GM12878 (cell line): Measurements from ENCODE around the gene PHLDB3. TPM values are rescaled to one million over a fixed set of nuclear protein-coding genes. Genes with fewer than 3 reads are reported as not detected.

Experiments used
- ATAC-seq: fragments of 200-7000 bp; cut with Tn5 transposase; 3 replicates; pipeline ENCODE4 v1.9.1; 2020; ENCODE audit warnings: mild to moderate bottlenecking, moderate library complexity
- BruUV-seq: library from RNA; stranded (reverse); fragments of 400-500 nt; replicated peaks from 2 replicates; lab custom pipeline; 2021; lab: Mats Ljungman, UMichigan
- CTCF ChIA-PET: fragments of 300-600 bp; sonication (Branson Sonifier 250); formaldehyde crosslinking; extraction: SDS; loops from one replicate; lab custom pipeline; 2021; ENCODE audit warnings: inconsistent platforms; lab: Yijun Ruan, JAX
- POLR2A ChIA-PET: fragments of 350-600 bp; formaldehyde crosslinking; extraction: SDS; loops from one replicate; lab custom pipeline; 2021; ENCODE audit warnings: inconsistent platforms; lab: Charles Lee
- RAD21 ChIA-PET: fragments of 300-600 bp; sonication (Branson Sonifier 250); formaldehyde crosslinking; loops from one replicate; lab custom pipeline; 2023; ENCODE audit warnings: antibody characterized with exemption; ENCODE audit not compliant: unreplicated experiment; lab: Charles Lee
- SMC1A ChIA-PET: fragments of 300-600 bp; sonication (Branson Sonifier 250); formaldehyde crosslinking; loops from one replicate; lab custom pipeline; 2023; ENCODE audit not compliant: unreplicated experiment, uncharacterized antibody; lab: Charles Lee
- DNase-seq: peaks from one replicate; pipeline ENCODE4 v3.0.0-alpha.2; 2011; ENCODE audit warnings: low read depth, low spot score
- FAIRE-seq: peaks from 3 replicates; lab custom pipeline; 2011; peaks lifted over from hg19 to GRCh38; lab: Jason Lieb, UNC
- H2AFZ ChIP-seq: 2 replicates; pipeline ENCODE4 v1.6.0; 2011; ENCODE audit warnings: low read depth, low read length, control low read depth; ENCODE audit not compliant: control insufficient read depth
- H3K27ac ChIP-seq: 2 replicates; pipeline ENCODE4 v1.5.1; 2011; ENCODE audit warnings: control low read depth; ENCODE audit not compliant: control insufficient read depth, insufficient read depth
- H3K27me3 ChIP-seq, 2 experiments: replicated peaks in 1 of 2; 2 replicates each; pipeline versions ENCODE4 v1.6.0 to v1.6.1; 2011; ENCODE audit warnings: low read length in 1 of 2; ENCODE audit not compliant: control insufficient read depth in 2 of 2, insufficient read depth in 2 of 2
- H3K36me3 ChIP-seq, 2 experiments: 2 replicates each; pipeline ENCODE4 v1.5.1; 2011; ENCODE audit warnings: low read length in 1 of 2; ENCODE audit not compliant: control insufficient read depth in 2 of 2, insufficient read depth in 2 of 2
- H3K4me1 ChIP-seq: 2 replicates; pipeline ENCODE4 v1.6.1; 2011; ENCODE audit warnings: mild to moderate bottlenecking, low read length, moderate library complexity, mixed read lengths; ENCODE audit not compliant: control insufficient read depth, insufficient read depth
- H3K4me2 ChIP-seq: 2 replicates; pipeline ENCODE4 v1.6.0; 2011; ENCODE audit warnings: control low read depth; ENCODE audit not compliant: control insufficient read depth, insufficient read depth
- H3K4me3 ChIP-seq: fragments of 200-600 bp; sonication (generic); 2 replicates; pipeline ENCODE4 v1.5.1; 2016
- H3K79me2 ChIP-seq: 2 replicates; pipeline ENCODE4 v1.6.0; 2011; ENCODE audit warnings: low read length; ENCODE audit not compliant: control insufficient read depth, insufficient read depth
- H3K9ac ChIP-seq: 2 replicates; pipeline ENCODE4 v1.8.0; 2011; ENCODE audit warnings: low read length, control low read depth, mixed read lengths; ENCODE audit not compliant: control insufficient read depth, insufficient read depth
- H3K9me3 ChIP-seq: replicated peaks from 3 replicates; pipeline ENCODE4 v1.5.1; 2011; ENCODE audit warnings: mild to moderate bottlenecking, low read length; ENCODE audit not compliant: control insufficient read depth, insufficient read depth
- H4K20me1 ChIP-seq: 2 replicates; pipeline ENCODE4 v1.6.0; 2011; ENCODE audit not compliant: control insufficient read depth, insufficient read depth
- CTCF ChIP-seq, 3 experiments: IDR thresholded peaks in 2 of 3; conservative IDR thresholded peaks in 1 of 3; 2 replicates each; pipeline ENCODE4 v1.5.1; 2011; ENCODE audit warnings: low read depth in 3 of 3, low read length in 3 of 3, mild to moderate bottlenecking in 3 of 3, control low read depth in 2 of 3, moderate library complexity in 2 of 3, inconsistent platforms in 1 of 3, mixed read lengths in 1 of 3; ENCODE audit not compliant: control insufficient read depth in 2 of 3, insufficient read depth in 1 of 3; ENCODE audit errors: extremely low read depth in 1 of 3
- NRF1 ChIP-seq: conservative IDR thresholded peaks from 2 replicates; pipeline ENCODE4 v1.6.1; 2011; ENCODE audit warnings: mild to moderate bottlenecking, low read depth, low read length, improper control_type of control experiment
- POLR2A ChIP-seq: IDR thresholded peaks from 2 replicates; pipeline ENCODE4 v1.6.1; 2011; ENCODE audit warnings: low read depth, mild to moderate bottlenecking, low read length
- WGBS: methylation state at CpG from one replicate; pipeline ENCODE4 v1.1.6; 2016; ENCODE audit warnings: low lambda C conversion rate; ENCODE audit not compliant: insufficient replicate concordance, insufficient coverage; ENCODE audit errors: missing lambda C conversion rate; 5-methylcytosine and 5-hydroxymethylcytosine counted together
- in situ Hi-C: fragments of 300-500 bp; cut with MboI; formaldehyde crosslinking; loops from 9 replicates; pipeline ENCODE4 v1.14.3; 2018; ENCODE audit warnings: mixed read lengths
- intact Hi-C: fragments of 100-400 bp; cut with micrococcal nuclease; formaldehyde crosslinking; loops from one replicate; pipeline ENCODE4 v1.14.2; 2022; ENCODE audit not compliant: unreplicated experiment
- polyA plus RNA-seq, 11 experiments: library from polyadenylated mRNA; depleted of rRNA in 4 of 11; unstranded in 6 of 11; stranded (reverse) in 5 of 11; fragments of >200 nt; fragmentation: Nextera tagmentation in 4 of 11; fragmentation: Illumina TruSeq in 1 of 11; extraction: Ambion mirVana in 4 of 11; extraction: Trizol in 1 of 11; gene quantifications; 1 replicate in 1 of 11; 2 replicates in 10 of 11; pipeline versions ENCODE4 v1.2.1 to v1.2.3, GENCODE V29; 2011 to 2016; ENCODE audit warnings: inconsistent platforms in 2 of 11, missing spikeins in 2 of 11, low read depth in 1 of 11
- total RNA-seq, 4 experiments: library from RNA; depleted of rRNA in 3 of 4; stranded (reverse); fragments of >200 nt in 3 of 4; fragmentation: Illumina TruSeq in 1 of 4; extraction: Trizol in 1 of 4; gene quantifications; 2 replicates each; pipeline versions ENCODE4 v1.2.1 to v1.2.3, GENCODE V29; 2013 to 2021

Gene PHLDB3
- total and polyA plus RNA-seq, 10 of the 15 experiments (the other 5 are each of a cell fraction or from before 2014, with no cell fraction given) = 0.13 to 13.0 (median 5.5) TPM

GRCh38 chr19:43534816-43535761, 30.5 kb upstream of the PHLDB3 start:
- no peak for DNase-seq
- SMC1A ChIA-PET = interaction anchor here (0.9 to 2.2 kb wide), 5 partner anchors 9 to 60 kb away, joined by 3 to 7 read pairs (median 5); partner anchors contain the start of gene XRCC1

More at GRCh38 chr19:43534816-43535761, 30.5 kb upstream of the PHLDB3 start:
- in situ Hi-C loops = no loop called here
- H3K4me3 ChIP-seq = no peak overlapping the region
- H3K4me2 ChIP-seq = no peak overlapping the region
- no peak overlapping the region for H3K27ac ChIP-seq
- peaks cover 8% of the 10 kb centered on the region; the same call in 1 of the 2 replicates for H3K4me1 ChIP-seq
- no TSS peak for BruUV-seq
- RAD21 ChIA-PET = interaction anchor here (0.6 to 2.4 kb wide), 5 partner anchors 10 to 142 kb away, joined by 3 to 18 read pairs (median 3); partner anchors contain the start of genes IRGQ and ZNF576
- WGBS = 96% methylated on average over 50 of the region's 62 CpGs
- ATAC-seq (no peak), FAIRE-seq (no peak)
- POLR2A ChIA-PET = interaction anchor here (0.5 to 2.8 kb wide), 3 partner anchors 8 to 133 kb away, joined by 3 to 6 read pairs (median 4); partner anchors contain the start of gene ETHE1
- CTCF ChIA-PET = interaction anchor here (1.5 to 4.9 kb wide), 6 partner anchors 10 to 88 kb away, joined by 4 to 36 read pairs (median 12); partner anchors contain the start of gene IRGQ
- no peaks in the 10 kb centered on the region; the same call in 2 of the 3 replicates for H3K9me3 ChIP-seq
- H2AFZ ChIP-seq = no peak overlapping the region
- intact Hi-C loops = no loop called here
- no peak overlapping the region for H3K9ac ChIP-seq
- H4K20me1 ChIP-seq = no peaks in the 10 kb centered on the region
- TF ChIP-seq CTCF (IDR thresholded peaks at IDR 0.05 in 2 of 3, conservative IDR thresholded peaks at IDR 0.05 in 1 of 3; ENCODE audit: control insufficient read depth in 2 of 3, extremely low read depth in 1 of 3, insufficient read depth in 1 of 3, low read depth in 3 of 3, low read length in 3 of 3) (peak in 2 of 3 experiments; percentile 22 to 35; a peak in 2 of 6 replicates), NRF1 (no peak), POLR2A (peak; percentile 42; the same call in 1 of the 2 replicates)
- H3K36me3 ChIP-seq = no peaks in the 10 kb centered on the region; a peak in 2 of 4 replicates
- H3K27me3 ChIP-seq = no peaks in the 10 kb centered on the region
- H3K79me2 ChIP-seq = no peaks in the 10 kb centered on the region
